Ishikawa (cell line): Measurements from ENCODE around the gene EHF.

Source experiments
- CEBPB ChIP-seq: IDR thresholded peaks from 2 replicates; pipeline ENCODE4 v1.6.1; 2012
- CREB1 ChIP-seq: IDR thresholded peaks from 2 replicates; pipeline ENCODE4 v1.6.1; 2012; ENCODE audit warnings: low read depth
- EGR1 ChIP-seq: IDR thresholded peaks from 2 replicates; pipeline ENCODE4 v1.6.1; 2012
- EP300 ChIP-seq: IDR thresholded peaks from 2 replicates; pipeline ENCODE4 v1.6.1; 2012; ENCODE audit warnings: borderline replicate concordance
- FOXM1 ChIP-seq: IDR thresholded peaks from 2 replicates; pipeline ENCODE4 v1.6.1; 2012; ENCODE audit warnings: low read depth, borderline replicate concordance
- NFIC ChIP-seq: IDR thresholded peaks from 2 replicates; pipeline ENCODE4 v1.6.1; 2012
- RAD21 ChIP-seq: IDR thresholded peaks from 2 replicates; pipeline ENCODE4 v1.6.1; 2012; ENCODE audit warnings: low read depth
- TAF1 ChIP-seq: IDR thresholded peaks from 2 replicates; pipeline ENCODE4 v1.6.1; 2012; ENCODE audit warnings: low read depth, mild to moderate bottlenecking
- TCF12 ChIP-seq: IDR thresholded peaks from 2 replicates; pipeline ENCODE4 v1.6.1; 2012; ENCODE audit warnings: low read depth
- YY1 ChIP-seq: IDR thresholded peaks from 2 replicates; pipeline ENCODE4 v1.6.1; 2012; ENCODE audit warnings: low read depth
- ZBTB7A ChIP-seq: IDR thresholded peaks from 2 replicates; pipeline ENCODE4 v1.6.1; 2012; ENCODE audit warnings: low read depth
- TF ChIP-seq, protein P1 (sequence below): IDR thresholded peaks from 2 replicates; pipeline ENCODE4 v1.6.1; 2012; ENCODE audit warnings: low read depth, mild to moderate bottlenecking
- TF ChIP-seq, protein P2 (sequence below): IDR thresholded peaks from 2 replicates; pipeline ENCODE4 v1.6.1; 2012
- TF ChIP-seq, protein P3 (sequence below): IDR thresholded peaks from 2 replicates; pipeline ENCODE4 v1.6.1; 2012

DNA sequence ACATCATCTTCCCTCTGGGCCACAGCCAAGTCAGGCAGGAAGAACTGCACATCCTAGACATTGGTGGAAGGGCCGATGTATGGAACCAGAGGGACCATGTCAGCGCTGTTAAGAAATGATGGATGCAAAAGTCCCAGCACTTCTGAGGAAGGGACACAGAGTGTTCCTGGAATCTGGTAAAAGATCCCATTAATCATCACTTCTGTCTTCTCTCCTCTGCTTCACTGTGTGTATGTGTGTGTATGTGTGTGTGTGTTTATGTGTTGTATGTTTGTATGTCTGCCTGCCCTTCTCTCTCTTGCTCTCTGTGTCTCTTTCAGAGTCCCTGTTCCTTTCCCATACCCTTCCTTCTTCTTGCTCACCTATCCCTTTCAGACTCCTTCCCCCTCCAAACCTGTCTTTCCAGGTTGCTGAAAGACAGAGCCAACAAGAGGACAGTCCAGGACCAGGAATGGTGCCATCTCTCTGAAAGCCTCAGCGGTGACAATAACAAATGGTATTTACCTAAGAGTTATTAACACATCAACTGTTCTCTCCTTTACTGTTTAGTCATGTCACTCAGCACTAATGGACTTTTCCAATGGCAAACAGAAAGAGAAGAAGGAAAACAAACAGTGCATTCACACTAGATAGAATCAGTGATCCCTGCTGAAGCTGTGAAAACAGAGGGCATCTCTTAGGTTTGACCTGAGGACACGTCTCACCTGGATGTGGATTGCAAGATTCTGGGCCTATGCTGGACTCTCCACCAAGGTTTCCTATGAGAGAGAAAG, 47.1 kb downstream of the EHF start:
- TF ChIP-seq, protein P1, sequence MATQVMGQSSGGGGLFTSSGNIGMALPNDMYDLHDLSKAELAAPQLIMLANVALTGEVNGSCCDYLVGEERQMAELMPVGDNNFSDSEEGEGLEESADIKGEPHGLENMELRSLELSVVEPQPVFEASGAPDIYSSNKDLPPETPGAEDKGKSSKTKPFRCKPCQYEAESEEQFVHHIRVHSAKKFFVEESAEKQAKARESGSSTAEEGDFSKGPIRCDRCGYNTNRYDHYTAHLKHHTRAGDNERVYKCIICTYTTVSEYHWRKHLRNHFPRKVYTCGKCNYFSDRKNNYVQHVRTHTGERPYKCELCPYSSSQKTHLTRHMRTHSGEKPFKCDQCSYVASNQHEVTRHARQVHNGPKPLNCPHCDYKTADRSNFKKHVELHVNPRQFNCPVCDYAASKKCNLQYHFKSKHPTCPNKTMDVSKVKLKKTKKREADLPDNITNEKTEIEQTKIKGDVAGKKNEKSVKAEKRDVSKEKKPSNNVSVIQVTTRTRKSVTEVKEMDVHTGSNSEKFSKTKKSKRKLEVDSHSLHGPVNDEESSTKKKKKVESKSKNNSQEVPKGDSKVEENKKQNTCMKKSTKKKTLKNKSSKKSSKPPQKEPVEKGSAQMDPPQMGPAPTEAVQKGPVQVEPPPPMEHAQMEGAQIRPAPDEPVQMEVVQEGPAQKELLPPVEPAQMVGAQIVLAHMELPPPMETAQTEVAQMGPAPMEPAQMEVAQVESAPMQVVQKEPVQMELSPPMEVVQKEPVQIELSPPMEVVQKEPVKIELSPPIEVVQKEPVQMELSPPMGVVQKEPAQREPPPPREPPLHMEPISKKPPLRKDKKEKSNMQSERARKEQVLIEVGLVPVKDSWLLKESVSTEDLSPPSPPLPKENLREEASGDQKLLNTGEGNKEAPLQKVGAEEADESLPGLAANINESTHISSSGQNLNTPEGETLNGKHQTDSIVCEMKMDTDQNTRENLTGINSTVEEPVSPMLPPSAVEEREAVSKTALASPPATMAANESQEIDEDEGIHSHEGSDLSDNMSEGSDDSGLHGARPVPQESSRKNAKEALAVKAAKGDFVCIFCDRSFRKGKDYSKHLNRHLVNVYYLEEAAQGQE: no peak
- TF ChIP-seq EP300 (no peak), CREB1 (no peak), EGR1 (no peak), YY1 (no peak), TAF1 (no peak), NFIC (no peak), CEBPB (no peak), RAD21 (no peak), TCF12 (no peak), FOXM1 (no peak), ZBTB7A (no peak)
- TF ChIP-seq, protein P2, sequence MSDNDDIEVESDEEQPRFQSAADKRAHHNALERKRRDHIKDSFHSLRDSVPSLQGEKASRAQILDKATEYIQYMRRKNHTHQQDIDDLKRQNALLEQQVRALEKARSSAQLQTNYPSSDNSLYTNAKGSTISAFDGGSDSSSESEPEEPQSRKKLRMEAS: no peak
- TF ChIP-seq, protein P3, sequence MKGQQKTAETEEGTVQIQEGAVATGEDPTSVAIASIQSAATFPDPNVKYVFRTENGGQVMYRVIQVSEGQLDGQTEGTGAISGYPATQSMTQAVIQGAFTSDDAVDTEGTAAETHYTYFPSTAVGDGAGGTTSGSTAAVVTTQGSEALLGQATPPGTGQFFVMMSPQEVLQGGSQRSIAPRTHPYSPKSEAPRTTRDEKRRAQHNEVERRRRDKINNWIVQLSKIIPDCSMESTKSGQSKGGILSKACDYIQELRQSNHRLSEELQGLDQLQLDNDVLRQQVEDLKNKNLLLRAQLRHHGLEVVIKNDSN: no peak
